PFSK-1 (cell line): Measurements from ENCODE around the gene TRIP10.

ENCODE experiments used
- FOXP2 ChIP-seq: optimal IDR thresholded peaks from 2 replicates; pipeline ENCODE3; 2011; ENCODE audit warnings: borderline replicate concordance, control low read depth, inconsistent platforms; ENCODE audit not compliant: insufficient read depth; ENCODE audit errors: extremely low read length, extremely low read depth
- POLR2AphosphoS5 ChIP-seq: IDR thresholded peaks from 2 replicates; pipeline ENCODE4 v1.6.1; 2012; ENCODE audit warnings: low read depth, mild to moderate bottlenecking, control low read depth, low read length, moderate library complexity
- SIN3A ChIP-seq: IDR thresholded peaks from 2 replicates; pipeline ENCODE4 v1.6.1; 2012; ENCODE audit warnings: mild to moderate bottlenecking, low read length, moderate library complexity, borderline replicate concordance; ENCODE audit not compliant: insufficient read depth
- TAF1 ChIP-seq: IDR thresholded peaks from 2 replicates; pipeline ENCODE4 v1.6.1; 2012; ENCODE audit warnings: low read length, control low read depth, borderline replicate concordance; ENCODE audit not compliant: insufficient read depth
- TF ChIP-seq, protein P1 (sequence below), 2 experiments: IDR thresholded peaks; 2 replicates each; pipeline versions ENCODE4 v1.6.1 to v1.8.0; 2011 to 2012; ENCODE audit warnings: low read depth in 2 of 2, low read length in 2 of 2, control low read depth in 1 of 2, inconsistent platforms in 1 of 2, mild to moderate bottlenecking in 1 of 2, moderate library complexity in 1 of 2; ENCODE audit not compliant: insufficient read depth in 1 of 2

Gene TRIP10

DNA sequence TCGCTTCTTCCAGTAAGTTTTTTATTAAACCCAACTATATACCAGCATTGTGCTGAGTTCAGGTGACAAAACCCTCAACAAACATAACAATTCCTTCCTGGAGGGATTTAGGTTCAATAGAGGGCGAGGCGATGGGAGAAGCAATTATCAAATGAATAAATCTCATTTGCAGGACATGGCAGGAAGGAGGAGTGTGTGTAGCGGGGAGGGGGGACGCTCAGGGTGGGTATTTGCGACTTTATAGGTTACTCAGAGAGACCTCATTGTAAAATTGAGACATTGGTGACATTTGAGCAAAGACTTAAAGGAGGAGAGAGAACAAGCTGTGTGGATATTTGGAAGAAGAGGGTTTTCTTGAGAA, 22.9 kb upstream of the TRIP10 start:
- TF ChIP-seq FOXP2 (no peak), POLR2AphosphoS5 (no peak), TAF1 (no peak), SIN3A (no peak)
- TF ChIP-seq, protein P1, sequence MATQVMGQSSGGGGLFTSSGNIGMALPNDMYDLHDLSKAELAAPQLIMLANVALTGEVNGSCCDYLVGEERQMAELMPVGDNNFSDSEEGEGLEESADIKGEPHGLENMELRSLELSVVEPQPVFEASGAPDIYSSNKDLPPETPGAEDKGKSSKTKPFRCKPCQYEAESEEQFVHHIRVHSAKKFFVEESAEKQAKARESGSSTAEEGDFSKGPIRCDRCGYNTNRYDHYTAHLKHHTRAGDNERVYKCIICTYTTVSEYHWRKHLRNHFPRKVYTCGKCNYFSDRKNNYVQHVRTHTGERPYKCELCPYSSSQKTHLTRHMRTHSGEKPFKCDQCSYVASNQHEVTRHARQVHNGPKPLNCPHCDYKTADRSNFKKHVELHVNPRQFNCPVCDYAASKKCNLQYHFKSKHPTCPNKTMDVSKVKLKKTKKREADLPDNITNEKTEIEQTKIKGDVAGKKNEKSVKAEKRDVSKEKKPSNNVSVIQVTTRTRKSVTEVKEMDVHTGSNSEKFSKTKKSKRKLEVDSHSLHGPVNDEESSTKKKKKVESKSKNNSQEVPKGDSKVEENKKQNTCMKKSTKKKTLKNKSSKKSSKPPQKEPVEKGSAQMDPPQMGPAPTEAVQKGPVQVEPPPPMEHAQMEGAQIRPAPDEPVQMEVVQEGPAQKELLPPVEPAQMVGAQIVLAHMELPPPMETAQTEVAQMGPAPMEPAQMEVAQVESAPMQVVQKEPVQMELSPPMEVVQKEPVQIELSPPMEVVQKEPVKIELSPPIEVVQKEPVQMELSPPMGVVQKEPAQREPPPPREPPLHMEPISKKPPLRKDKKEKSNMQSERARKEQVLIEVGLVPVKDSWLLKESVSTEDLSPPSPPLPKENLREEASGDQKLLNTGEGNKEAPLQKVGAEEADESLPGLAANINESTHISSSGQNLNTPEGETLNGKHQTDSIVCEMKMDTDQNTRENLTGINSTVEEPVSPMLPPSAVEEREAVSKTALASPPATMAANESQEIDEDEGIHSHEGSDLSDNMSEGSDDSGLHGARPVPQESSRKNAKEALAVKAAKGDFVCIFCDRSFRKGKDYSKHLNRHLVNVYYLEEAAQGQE (IDR thresholded peaks at IDR 0.05; ENCODE audit: insufficient read depth in 1 of 2, low read depth in 2 of 2, low read length in 2 of 2), result no peak

DNA sequence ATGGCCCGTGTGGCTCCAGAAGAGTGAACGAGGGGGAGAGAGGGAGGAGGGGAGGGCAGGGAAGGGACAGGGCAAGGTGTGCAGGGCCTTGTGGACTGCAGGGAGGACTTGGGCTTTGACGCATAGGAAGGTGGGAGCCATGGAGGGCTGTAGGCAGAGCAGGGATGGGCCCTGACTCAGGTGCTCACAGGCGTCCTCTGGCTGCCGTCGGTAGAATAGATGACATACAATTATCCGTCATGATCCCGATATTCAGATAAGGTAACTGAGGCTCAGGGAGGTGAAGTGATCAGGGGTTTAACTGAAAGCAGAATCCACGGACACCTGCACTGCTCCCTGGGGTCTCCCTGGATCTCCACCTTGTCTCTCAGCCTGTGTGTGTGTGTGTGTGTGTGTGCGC, 22.4 kb upstream of the TRIP10 start:
- TF ChIP-seq, protein P1 (IDR thresholded peaks at IDR 0.05; ENCODE audit: insufficient read depth in 1 of 2, low read depth in 2 of 2, low read length in 2 of 2), result no peak
- TF ChIP-seq TAF1 (no peak), SIN3A (no peak), POLR2AphosphoS5 (no peak), FOXP2 (no peak)

DNA sequence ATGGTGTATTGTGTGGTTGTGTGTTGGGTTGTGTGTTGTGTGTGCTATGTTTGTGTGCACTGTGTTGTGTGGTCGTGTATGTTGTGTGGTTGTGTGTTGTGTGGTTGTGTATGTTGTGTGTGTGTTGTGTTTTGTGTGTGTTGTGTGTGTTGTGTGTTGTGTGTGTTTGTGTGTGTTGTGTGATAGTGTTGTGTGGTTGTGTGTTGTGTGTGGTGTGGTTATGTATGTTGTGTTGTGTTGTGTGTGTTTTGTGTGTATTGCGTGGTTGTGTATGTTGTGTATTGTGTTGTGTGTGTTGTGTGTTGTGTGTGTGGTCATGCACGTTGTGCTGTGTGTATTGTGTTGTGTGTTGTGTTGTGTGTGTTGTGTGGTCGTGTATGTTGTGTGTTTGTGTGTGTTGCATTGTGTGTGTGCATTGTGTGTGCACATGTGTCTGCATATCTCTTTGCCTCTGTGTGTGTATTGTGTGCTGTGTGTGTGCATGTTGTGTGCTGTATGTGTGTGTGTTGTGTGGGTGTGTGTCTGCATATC, 22.0 kb upstream of the TRIP10 start:
- TF ChIP-seq FOXP2, result no peak
- TF ChIP-seq, protein P1 (IDR thresholded peaks at IDR 0.05; ENCODE audit: insufficient read depth in 1 of 2, low read depth in 2 of 2, low read length in 2 of 2), result no peak

DNA sequence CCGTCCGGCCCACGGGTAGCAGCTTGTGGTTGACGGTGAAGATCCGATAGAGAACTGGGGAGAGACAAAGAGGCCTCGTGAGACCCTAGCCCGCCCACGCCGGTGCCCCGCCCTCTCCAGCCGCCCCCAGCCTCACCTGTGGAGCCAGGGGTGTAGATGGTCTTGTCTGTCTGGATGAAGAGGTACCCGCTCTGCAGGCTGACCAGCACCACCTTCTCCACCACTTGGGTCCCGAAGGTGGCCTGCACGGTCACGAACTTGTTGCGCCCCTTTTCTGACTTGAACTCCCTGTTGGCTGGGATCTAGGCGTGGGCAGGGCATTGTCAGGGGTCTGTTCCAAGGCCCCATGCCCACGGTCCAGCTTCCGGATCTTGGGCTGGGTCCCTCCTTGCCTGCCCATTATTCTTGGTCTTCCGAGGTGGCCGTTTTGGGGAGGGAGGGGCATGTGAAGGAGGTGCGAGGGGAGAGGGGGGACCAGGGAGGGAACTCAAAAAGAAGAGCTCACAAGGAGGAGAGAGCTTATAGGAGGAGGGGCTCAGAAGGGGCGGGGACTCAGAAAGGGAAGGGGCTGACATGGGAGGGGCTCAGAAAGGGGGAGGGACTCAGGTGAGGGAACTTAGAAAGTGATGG, 21.3 kb upstream of the TRIP10 start:
- TF ChIP-seq, protein P1 (IDR thresholded peaks at IDR 0.05; ENCODE audit: insufficient read depth in 1 of 2, low read depth in 2 of 2, low read length in 2 of 2), result no peak
- TF ChIP-seq POLR2AphosphoS5 (no peak), FOXP2 (no peak), SIN3A (no peak), TAF1 (no peak)
